Upper lobe of right lung (tissue), 1 donor: ENCODE data around the gene MPL. TPM values are rescaled to one million over a fixed set of nuclear protein-coding genes. Genes with fewer than 3 reads are reported as not detected.

ENCODE experiments used
- ATAC-seq: fragments of 200-7000 bp; cut with Tn5 transposase; one replicate; pipeline ENCODE4 v1.9.1; 2020; ENCODE audit warnings: mild to moderate bottlenecking, moderate library complexity
- DNase-seq: peaks from one replicate; pipeline ENCODE4 v3.0.0-alpha.2; 2020
- H3K27ac ChIP-seq: fragments of 200-600 bp; one replicate; pipeline ENCODE4 v1.8.0; 2022
- H3K27me3 ChIP-seq: fragments of 200-600 bp; one replicate; pipeline ENCODE4 v1.8.0; 2022; ENCODE audit warnings: mild to moderate bottlenecking
- H3K36me3 ChIP-seq: fragments of 200-600 bp; one replicate; pipeline ENCODE4 v1.8.0; 2022
- H3K4me1 ChIP-seq: fragments of 200-600 bp; one replicate; pipeline ENCODE4 v1.8.0; 2022
- H3K4me3 ChIP-seq: fragments of 200-600 bp; one replicate; pipeline ENCODE4 v1.8.0; 2022; ENCODE audit warnings: mild to moderate bottlenecking
- H3K9me3 ChIP-seq: fragments of 200-600 bp; one replicate; pipeline ENCODE4 v1.8.0; 2022
- intact Hi-C: fragments of 100-400 bp; cut with DNase I; formaldehyde crosslinking; loops from one replicate; pipeline ENCODE4 v1.11.0; 2022
- total RNA-seq: library from RNA; stranded (reverse); fragmentation: NEBNext Ultra II Directional; extraction: Animal tissue kit (Norgen Biotek cat#: 25700); gene quantifications from one replicate; pipeline ENCODE4 v1.2.1, GENCODE V29; 2021
- TF ChIP-seq, protein P1 (sequence below): fragments of 200-600 bp; IDR thresholded peaks from one replicate; pipeline ENCODE4 v1.8.0; 2022; ENCODE audit warnings: antibody characterized with exemption
- donor health status: DM: no; HTN: yes; CAD: no; lungs with severe emphysema.

MPL gene
- total RNA-seq, 1 donor from 2014 or later = 0.61 TPM

DNA sequence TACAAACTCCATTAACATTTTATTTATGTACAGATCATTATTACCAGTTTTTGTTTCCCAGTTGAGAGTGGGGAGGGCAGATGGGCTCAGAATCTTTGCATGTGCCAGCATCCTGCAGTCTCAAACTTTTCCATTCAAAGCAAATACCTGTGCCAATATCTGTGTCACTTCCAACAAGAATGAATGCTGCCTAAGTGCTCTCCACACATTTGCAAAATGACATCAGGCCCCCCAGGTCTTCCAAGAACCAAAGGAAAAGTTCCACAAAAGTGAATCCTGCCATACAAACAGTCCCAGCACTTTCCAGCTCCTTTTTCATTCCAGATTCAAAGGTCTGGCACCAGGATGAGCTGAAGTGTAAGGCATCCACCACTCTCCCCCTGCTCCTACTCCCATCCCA lies 38.5 kb upstream of the MPL start:
- Histone ChIP-seq H3K4me3 (no peak overlapping the region), H3K36me3 (no peaks in the 10 kb centered on the region), H3K4me1 (peaks cover 37% of the 10 kb centered on the region), H3K27me3 (no peaks in the 10 kb centered on the region), H3K27ac (peak overlapping the region; percentile 51), H3K9me3 (no peaks in the 10 kb centered on the region)
- no peak for DNase-seq
- no peak for ATAC-seq
- intact Hi-C loops = no loop called here
- TF ChIP-seq, protein P1, sequence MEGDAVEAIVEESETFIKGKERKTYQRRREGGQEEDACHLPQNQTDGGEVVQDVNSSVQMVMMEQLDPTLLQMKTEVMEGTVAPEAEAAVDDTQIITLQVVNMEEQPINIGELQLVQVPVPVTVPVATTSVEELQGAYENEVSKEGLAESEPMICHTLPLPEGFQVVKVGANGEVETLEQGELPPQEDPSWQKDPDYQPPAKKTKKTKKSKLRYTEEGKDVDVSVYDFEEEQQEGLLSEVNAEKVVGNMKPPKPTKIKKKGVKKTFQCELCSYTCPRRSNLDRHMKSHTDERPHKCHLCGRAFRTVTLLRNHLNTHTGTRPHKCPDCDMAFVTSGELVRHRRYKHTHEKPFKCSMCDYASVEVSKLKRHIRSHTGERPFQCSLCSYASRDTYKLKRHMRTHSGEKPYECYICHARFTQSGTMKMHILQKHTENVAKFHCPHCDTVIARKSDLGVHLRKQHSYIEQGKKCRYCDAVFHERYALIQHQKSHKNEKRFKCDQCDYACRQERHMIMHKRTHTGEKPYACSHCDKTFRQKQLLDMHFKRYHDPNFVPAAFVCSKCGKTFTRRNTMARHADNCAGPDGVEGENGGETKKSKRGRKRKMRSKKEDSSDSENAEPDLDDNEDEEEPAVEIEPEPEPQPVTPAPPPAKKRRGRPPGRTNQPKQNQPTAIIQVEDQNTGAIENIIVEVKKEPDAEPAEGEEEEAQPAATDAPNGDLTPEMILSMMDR = no peak

DNA sequence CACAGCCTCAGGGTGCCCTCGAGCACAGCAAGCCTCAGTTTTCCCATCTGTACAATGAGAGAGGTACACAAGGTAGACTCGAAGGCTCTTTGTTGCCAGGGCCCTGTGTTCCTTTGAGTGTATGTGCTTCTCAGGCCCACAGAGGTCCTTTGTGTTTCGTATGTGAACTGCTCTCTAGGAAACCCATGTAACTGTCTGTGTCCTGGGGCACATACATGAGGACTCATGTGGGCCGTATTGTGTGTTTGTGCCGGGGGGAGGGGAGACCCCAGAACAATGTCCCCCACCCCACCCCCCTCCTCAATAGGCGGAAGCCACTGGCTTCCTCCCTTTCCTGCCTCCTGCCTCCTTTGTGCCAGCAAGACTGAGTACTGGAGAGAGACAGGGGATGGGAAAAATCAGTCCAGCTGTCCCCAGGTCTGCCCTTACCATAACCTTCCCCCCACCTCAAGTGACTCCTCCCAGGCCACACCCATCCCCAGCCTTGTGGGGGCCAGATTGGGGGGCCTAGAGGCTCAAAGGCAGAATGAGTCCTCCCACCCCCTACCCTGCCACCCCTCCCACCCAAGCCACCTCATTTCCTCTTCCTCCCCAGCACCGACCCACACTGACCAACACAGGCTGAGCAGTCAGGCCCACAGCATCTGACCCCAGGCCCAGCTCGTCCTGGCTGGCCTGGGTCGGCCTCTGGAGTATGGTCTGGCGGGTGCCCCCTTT lies 37.1 kb upstream of the MPL start, which contains the start of gene TIE1:
Gene TIE1, plus strand, starts transcription at position 605 of the 717 bp plus-strand sequence. Its CDS starts 90 bp downstream, at position 695.
- TF ChIP-seq, protein P1 = no peak
- Histone ChIP-seq H3K9me3 (no peaks in the 10 kb centered on the region), H3K27ac (peak within 1 kb of the TSS; percentile 51), H3K4me1 (peaks cover 33% of the 10 kb centered on the region), H3K4me3 (peak within 1 kb of the TSS; percentile 48), H3K36me3 (no peaks in the 10 kb centered on the region), H3K27me3 (no peaks in the 10 kb centered on the region)
- intact Hi-C loops = no loop called here
- ATAC-seq = peak; percentile 60
- no peak for DNase-seq

DNA sequence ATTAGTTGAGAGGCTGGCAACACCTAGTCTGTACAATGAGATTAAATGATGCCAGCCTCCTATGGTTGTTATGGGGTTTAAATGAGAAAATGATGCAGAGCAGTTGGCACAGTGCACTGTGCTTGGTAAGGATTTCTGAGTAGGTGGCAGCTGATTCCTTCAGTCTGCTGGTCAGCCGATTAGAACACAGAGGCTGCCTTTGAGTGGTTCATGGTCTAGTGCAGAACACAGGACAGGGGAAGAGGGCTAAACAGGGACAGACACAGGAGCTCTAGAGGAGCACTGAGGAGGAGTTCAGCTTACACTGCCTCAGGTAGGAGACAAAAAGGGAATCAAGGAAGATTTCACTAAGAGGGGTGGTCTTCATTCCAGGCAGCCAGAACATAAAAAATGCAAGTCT lies 35.4 kb upstream of the MPL start:
- Histone ChIP-seq H3K36me3 (no peaks in the 10 kb centered on the region), H3K27ac (peak overlapping the region; percentile 51), H3K9me3 (no peaks in the 10 kb centered on the region), H3K27me3 (no peaks in the 10 kb centered on the region), H3K4me3 (peak overlapping the region; percentile 48), H3K4me1 (peaks cover 33% of the 10 kb centered on the region)
- DNase-seq = no peak
- ATAC-seq = no peak
- intact Hi-C loops = no loop called here
- TF ChIP-seq, protein P1 = no peak

DNA sequence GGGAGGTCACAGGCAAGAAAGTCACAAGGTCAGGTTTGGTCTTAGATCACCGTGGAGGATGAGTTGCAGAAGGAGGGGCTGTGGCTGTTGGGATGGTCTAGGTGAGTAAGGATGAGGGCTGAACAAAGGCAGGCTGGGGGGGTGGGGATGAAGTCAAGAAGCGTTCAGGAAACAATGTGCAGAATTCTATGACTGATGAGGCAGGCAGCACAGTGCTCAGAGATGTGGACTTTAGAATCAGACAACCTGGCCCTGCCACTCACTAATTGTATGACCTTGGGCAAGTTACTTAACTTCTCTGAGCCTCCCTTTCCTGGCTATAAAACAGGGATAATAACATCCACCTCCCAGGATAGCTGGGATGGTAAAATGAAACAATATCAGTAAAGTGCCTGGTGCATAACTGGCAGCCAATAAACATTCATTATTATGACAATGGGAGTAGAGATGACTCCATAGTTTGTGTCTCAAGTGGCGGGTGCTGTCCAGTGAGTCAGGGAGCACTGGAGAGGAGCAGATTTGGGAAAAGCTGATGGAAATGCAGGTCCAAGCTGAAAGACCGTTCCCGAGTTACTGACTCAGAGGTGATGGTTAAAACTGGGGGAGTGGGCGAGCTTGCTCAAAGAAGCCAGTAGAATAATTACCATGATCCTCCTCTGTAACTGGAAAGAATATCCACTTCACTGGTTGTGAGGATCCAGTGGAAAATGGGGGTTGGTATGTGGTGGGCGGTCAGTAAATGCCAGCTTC lies 34.7 kb upstream of the MPL start:
- Histone ChIP-seq H3K9me3 (no peaks in the 10 kb centered on the region), H3K4me1 (peaks cover 33% of the 10 kb centered on the region), H3K4me3 (peak overlapping the region; percentile 48), H3K27me3 (no peaks in the 10 kb centered on the region), H3K27ac (no peak overlapping the region), H3K36me3 (no peaks in the 10 kb centered on the region)
- no peak for ATAC-seq
- TF ChIP-seq, protein P1 = no peak
- peak; percentile 15 for DNase-seq
- intact Hi-C loops = no loop called here

DNA sequence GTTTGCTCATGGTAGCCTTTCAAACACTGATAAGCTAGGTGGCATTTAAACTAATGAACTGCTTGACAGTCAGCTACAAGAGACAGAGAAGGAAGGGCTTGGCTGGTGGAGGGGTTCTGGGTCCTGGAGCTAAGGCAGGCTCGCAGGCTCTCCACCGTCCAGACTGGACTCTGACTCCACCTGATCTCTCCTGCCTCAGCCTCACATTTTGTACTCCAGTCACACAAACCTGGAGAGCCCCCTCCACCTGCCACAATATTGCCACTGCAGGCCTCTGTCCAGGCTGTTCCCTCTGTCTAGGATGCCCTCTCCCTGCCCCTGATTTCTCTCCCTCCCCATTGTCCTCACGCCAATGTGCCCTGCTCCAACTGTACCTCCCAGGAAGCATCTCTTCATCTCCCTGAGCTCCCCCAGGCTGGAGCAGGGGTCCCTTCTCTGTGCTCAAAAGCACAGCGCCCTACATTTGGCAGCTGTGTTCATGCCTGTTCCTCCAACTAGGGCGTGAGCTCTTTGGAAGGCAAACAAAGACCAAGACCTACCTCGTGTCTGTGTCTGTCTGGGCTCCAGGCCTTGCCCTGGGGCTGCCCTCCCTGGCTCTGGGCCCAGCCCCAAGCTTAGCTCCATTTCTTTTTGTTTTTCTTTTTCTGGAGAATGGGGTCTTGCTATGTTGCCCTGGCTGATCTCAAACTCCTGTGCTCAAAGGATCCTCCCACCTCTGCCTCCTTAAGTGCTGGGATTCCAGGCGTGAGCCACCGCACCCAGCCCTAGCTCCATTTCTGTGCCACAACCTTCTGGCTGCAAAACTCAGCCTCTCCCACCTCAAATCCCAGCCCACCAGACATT lies 33.9 kb upstream of the MPL start:
- H3K4me1 ChIP-seq = peaks cover 33% of the 10 kb centered on the region
- H3K27ac ChIP-seq = peak overlapping the region; percentile 17
- intact Hi-C loops = no loop called here
- H3K27me3 ChIP-seq = no peaks in the 10 kb centered on the region
- ATAC-seq (no peak), DNase-seq (peak; percentile 42)
- H3K9me3 ChIP-seq = no peaks in the 10 kb centered on the region
- H3K4me3 ChIP-seq = peak overlapping the region; percentile 48
- TF ChIP-seq, protein P1 = no peak
- H3K36me3 ChIP-seq = no peaks in the 10 kb centered on the region
